GM23338 (cell line): Measurements from ENCODE around the gene TRIM44. TPM values are rescaled to one million over a fixed set of nuclear protein-coding genes. Genes with fewer than 3 reads are reported as not detected.

Experiments
- ATAC-seq: fragments of 200-7000 bp; cut with Tn5 transposase; 3 replicates; pipeline ENCODE4 v1.9.1; 2020
- DNase-seq: peaks from one replicate; pipeline ENCODE4 v3.0.0-alpha.2; 2015; ENCODE audit warnings: low spot score
- H2AFZ ChIP-seq: fragments of 200-600 bp; sonication (generic); 2 replicates; pipeline ENCODE4 v1.8.0; 2016; ENCODE audit warnings: antibody characterized with exemption, mild to moderate bottlenecking, moderate library complexity
- H3F3A ChIP-seq: fragments of 200-600 bp; sonication (generic); replicated peaks from 2 replicates; pipeline ENCODE4 v1.8.0; 2017; ENCODE audit warnings: antibody characterized with exemption, mixed run types, low read depth
- H3K27ac ChIP-seq: fragments of 200-600 bp; sonication (generic); 2 replicates; pipeline ENCODE4 v1.6.1; 2016; ENCODE audit warnings: low read depth
- H3K27me3 ChIP-seq: fragments of 200-600 bp; sonication (generic); 2 replicates; pipeline ENCODE4 v1.8.0; 2016; ENCODE audit warnings: mild to moderate bottlenecking, mixed run types, moderate library complexity; ENCODE audit not compliant: insufficient read depth
- H3K36me3 ChIP-seq: fragments of 200-600 bp; sonication (generic); 2 replicates; pipeline ENCODE4 v1.8.0; 2016; ENCODE audit warnings: mild to moderate bottlenecking; ENCODE audit not compliant: insufficient read depth
- H3K4me1 ChIP-seq: fragments of 200-600 bp; sonication (generic); 2 replicates; pipeline ENCODE4 v1.8.0; 2016; ENCODE audit warnings: mild to moderate bottlenecking, moderate library complexity; ENCODE audit not compliant: insufficient read depth
- H3K4me2 ChIP-seq: fragments of 200-600 bp; sonication (generic); 2 replicates; pipeline ENCODE4 v1.7.1; 2017; ENCODE audit warnings: mixed run types
- H3K4me3 ChIP-seq: fragments of 200-600 bp; sonication (generic); 2 replicates; pipeline ENCODE4 v1.6.1; 2016; ENCODE audit warnings: mixed run types
- H3K79me2 ChIP-seq: fragments of 200-600 bp; sonication (generic); replicated peaks from 2 replicates; pipeline ENCODE4 v1.8.0; 2017; ENCODE audit warnings: mild to moderate bottlenecking; ENCODE audit not compliant: insufficient read depth
- H3K9me2 ChIP-seq: fragments of 200-600 bp; sonication (generic); 2 replicates; pipeline ENCODE4 v1.8.0; 2017; ENCODE audit not compliant: insufficient read depth
- H4K20me1 ChIP-seq: fragments of 200-600 bp; sonication (generic); replicated peaks from 2 replicates; pipeline ENCODE4 v1.8.0; 2017; ENCODE audit warnings: mild to moderate bottlenecking; ENCODE audit not compliant: insufficient read depth
- H3K27ac Mint-ChIP-seq: 2 replicates; pipeline ENCODE4 v1.8.0; 2020; ENCODE audit warnings: inconsistent platforms, mild to moderate bottlenecking, moderate library complexity, mixed read lengths
- H3K27me3 Mint-ChIP-seq: 3 replicates; pipeline ENCODE4 v1.8.0; 2022; ENCODE audit warnings: low read depth, mild to moderate bottlenecking, moderate library complexity, mixed read lengths, inconsistent platforms; ENCODE audit not compliant: insufficient read depth, poor library complexity
- H3K36me3 Mint-ChIP-seq: 3 replicates; pipeline ENCODE4 v1.8.0; 2021; ENCODE audit warnings: low read depth, mild to moderate bottlenecking, inconsistent platforms, moderate library complexity, mixed read lengths
- H3K4me1 Mint-ChIP-seq: 3 replicates; pipeline ENCODE4 v1.8.0; 2020; ENCODE audit warnings: mild to moderate bottlenecking, inconsistent platforms, mixed read lengths
- H3K4me3 Mint-ChIP-seq: 3 replicates; pipeline ENCODE4 v1.8.0; 2021; ENCODE audit warnings: moderate library complexity, mild to moderate bottlenecking, inconsistent platforms, mixed read lengths
- H3K9me3 Mint-ChIP-seq: 3 replicates; pipeline ENCODE4 v1.8.0; 2020; ENCODE audit warnings: moderate library complexity, mild to moderate bottlenecking, inconsistent platforms, mixed read lengths
- CREB1 ChIP-seq: fragments of 250-450 bp; sonication (Bioruptor Pico); IDR thresholded peaks from 2 replicates; pipeline ENCODE4 v1.5.0; 2020; ENCODE audit warnings: low read depth, mild to moderate bottlenecking, moderate library complexity
- CTCF ChIP-seq, 2 experiments: fragments of 200-600 bp in 1 of 2; sonication (generic) in 1 of 2; conservative IDR thresholded peaks; 2 replicates each; pipeline versions ENCODE4 v1.5.1 to v1.6.1; 2016 to 2017; ENCODE audit warnings: antibody characterized with exemption in 2 of 2, low read depth in 2 of 2, mild to moderate bottlenecking in 2 of 2, moderate library complexity in 1 of 2
- ETS1 ChIP-seq: IDR thresholded peaks from 2 replicates; pipeline ENCODE4 v1.6.1; 2016; ENCODE audit warnings: antibody characterized with exemption
- EZH2 ChIP-seq: fragments of 200-600 bp; sonication (generic); IDR thresholded peaks from one replicate; pipeline ENCODE4 v1.8.0; 2017; ENCODE audit warnings: antibody characterized with exemption, mild to moderate bottlenecking, low read depth; ENCODE audit not compliant: unreplicated experiment
- EZH2phosphoT487 ChIP-seq: fragments of 200-600 bp; sonication (generic); IDR thresholded peaks from one replicate; pipeline ENCODE4 v1.8.1; 2018; ENCODE audit warnings: antibody characterized with exemption; ENCODE audit not compliant: unreplicated experiment
- JUNB ChIP-seq: IDR thresholded peaks from one replicate; pipeline ENCODE4 v1.6.1; 2016; ENCODE audit warnings: antibody characterized with exemption; ENCODE audit not compliant: unreplicated experiment
- NANOG ChIP-seq: IDR thresholded peaks from 2 replicates; pipeline ENCODE4 v1.6.1; 2016; ENCODE audit warnings: antibody characterized with exemption, borderline replicate concordance
- POLR2AphosphoS5 ChIP-seq: IDR thresholded peaks from 2 replicates; pipeline ENCODE4 v1.6.1; 2016; ENCODE audit warnings: antibody characterized with exemption, low read depth
- REST ChIP-seq: IDR thresholded peaks from one replicate; pipeline ENCODE4 v1.6.1; 2018; ENCODE audit warnings: antibody characterized with exemption; ENCODE audit not compliant: unreplicated experiment
- STAT1 ChIP-seq: IDR thresholded peaks from one replicate; pipeline ENCODE4 v1.6.1; 2016; ENCODE audit warnings: antibody characterized with exemption; ENCODE audit not compliant: unreplicated experiment
- ZNF114 ChIP-seq: fragments of 250-450 bp; sonication (Bioruptor Pico); IDR thresholded peaks from 2 replicates; pipeline ENCODE4 v1.5.0; 2020; ENCODE audit warnings: mild to moderate bottlenecking, moderate library complexity
- ZNF331 ChIP-seq: fragments of 250-450 bp; sonication (Bioruptor Pico); IDR thresholded peaks from 2 replicates; pipeline ENCODE4 v1.5.0; 2020; ENCODE audit warnings: low read depth, mild to moderate bottlenecking, moderate library complexity
- polyA plus RNA-seq: library from polyadenylated mRNA; unstranded; fragments of >200 nt; fragmentation: Nextera tagmentation; extraction: Ambion mirVana; gene quantifications from 2 replicates; pipeline ENCODE4 v1.2.1, GENCODE V29; 2016
- total RNA-seq: library from RNA; depleted of rRNA; stranded (reverse); fragments of >200 nt; shearing (Covaris generic); gene quantifications from 2 replicates; pipeline ENCODE4 v1.2.3, GENCODE V29; 2014
- TF ChIP-seq, protein P1 (sequence below): fragments of 250-450 bp; sonication (Bioruptor Pico); IDR thresholded peaks from 2 replicates; pipeline ENCODE4 v1.5.0; 2020; ENCODE audit warnings: mild to moderate bottlenecking, moderate library complexity

TRIM44 gene
- total and polyA plus RNA-seq, 2 experiments from 2014 or later: 10.3 to 10.4 TPM

GRCh38 chr11:35841733-35842132 is 179.2 kb downstream of the TRIM44 start:
- no peak overlapping the region for H3K4me2 ChIP-seq
- H2AFZ ChIP-seq: no peak overlapping the region
- no peak overlapping the region for H3K4me3 Mint-ChIP-seq
- no peaks in the 10 kb centered on the region for H4K20me1 ChIP-seq
- H3K4me1 ChIP-seq: no peaks in the 10 kb centered on the region
- peaks cover 3% of the 10 kb centered on the region; the same call in 2 of the 3 replicates for H3K36me3 Mint-ChIP-seq
- H3K27me3 ChIP-seq: no peaks in the 10 kb centered on the region
- H3F3A ChIP-seq: no peaks in the 10 kb centered on the region
- H3K9me3 Mint-ChIP-seq: peaks cover 3% of the 10 kb centered on the region; the same call in 2 of the 3 replicates
- DNase-seq: no peak
- no peak for ATAC-seq
- H3K27me3 Mint-ChIP-seq: no peaks in the 10 kb centered on the region
- no peaks in the 10 kb centered on the region; the same call in 1 of the 2 replicates for H3K9me2 ChIP-seq
- TF ChIP-seq CREB1 (CRISPR knock-in tag) (no peak), POLR2AphosphoS5 (no peak), ZNF114 (CRISPR knock-in tag) (no peak), NANOG (no peak), ETS1 (no peak), EZH2phosphoT487 (no peak), ZNF331 (no peak), CTCF (conservative IDR thresholded peaks at IDR 0.05; ENCODE audit: low read depth in 2 of 2) (no peak), STAT1 (no peak), EZH2 (no peak), REST (no peak), JUNB (no peak)
- TF ChIP-seq, protein P1, sequence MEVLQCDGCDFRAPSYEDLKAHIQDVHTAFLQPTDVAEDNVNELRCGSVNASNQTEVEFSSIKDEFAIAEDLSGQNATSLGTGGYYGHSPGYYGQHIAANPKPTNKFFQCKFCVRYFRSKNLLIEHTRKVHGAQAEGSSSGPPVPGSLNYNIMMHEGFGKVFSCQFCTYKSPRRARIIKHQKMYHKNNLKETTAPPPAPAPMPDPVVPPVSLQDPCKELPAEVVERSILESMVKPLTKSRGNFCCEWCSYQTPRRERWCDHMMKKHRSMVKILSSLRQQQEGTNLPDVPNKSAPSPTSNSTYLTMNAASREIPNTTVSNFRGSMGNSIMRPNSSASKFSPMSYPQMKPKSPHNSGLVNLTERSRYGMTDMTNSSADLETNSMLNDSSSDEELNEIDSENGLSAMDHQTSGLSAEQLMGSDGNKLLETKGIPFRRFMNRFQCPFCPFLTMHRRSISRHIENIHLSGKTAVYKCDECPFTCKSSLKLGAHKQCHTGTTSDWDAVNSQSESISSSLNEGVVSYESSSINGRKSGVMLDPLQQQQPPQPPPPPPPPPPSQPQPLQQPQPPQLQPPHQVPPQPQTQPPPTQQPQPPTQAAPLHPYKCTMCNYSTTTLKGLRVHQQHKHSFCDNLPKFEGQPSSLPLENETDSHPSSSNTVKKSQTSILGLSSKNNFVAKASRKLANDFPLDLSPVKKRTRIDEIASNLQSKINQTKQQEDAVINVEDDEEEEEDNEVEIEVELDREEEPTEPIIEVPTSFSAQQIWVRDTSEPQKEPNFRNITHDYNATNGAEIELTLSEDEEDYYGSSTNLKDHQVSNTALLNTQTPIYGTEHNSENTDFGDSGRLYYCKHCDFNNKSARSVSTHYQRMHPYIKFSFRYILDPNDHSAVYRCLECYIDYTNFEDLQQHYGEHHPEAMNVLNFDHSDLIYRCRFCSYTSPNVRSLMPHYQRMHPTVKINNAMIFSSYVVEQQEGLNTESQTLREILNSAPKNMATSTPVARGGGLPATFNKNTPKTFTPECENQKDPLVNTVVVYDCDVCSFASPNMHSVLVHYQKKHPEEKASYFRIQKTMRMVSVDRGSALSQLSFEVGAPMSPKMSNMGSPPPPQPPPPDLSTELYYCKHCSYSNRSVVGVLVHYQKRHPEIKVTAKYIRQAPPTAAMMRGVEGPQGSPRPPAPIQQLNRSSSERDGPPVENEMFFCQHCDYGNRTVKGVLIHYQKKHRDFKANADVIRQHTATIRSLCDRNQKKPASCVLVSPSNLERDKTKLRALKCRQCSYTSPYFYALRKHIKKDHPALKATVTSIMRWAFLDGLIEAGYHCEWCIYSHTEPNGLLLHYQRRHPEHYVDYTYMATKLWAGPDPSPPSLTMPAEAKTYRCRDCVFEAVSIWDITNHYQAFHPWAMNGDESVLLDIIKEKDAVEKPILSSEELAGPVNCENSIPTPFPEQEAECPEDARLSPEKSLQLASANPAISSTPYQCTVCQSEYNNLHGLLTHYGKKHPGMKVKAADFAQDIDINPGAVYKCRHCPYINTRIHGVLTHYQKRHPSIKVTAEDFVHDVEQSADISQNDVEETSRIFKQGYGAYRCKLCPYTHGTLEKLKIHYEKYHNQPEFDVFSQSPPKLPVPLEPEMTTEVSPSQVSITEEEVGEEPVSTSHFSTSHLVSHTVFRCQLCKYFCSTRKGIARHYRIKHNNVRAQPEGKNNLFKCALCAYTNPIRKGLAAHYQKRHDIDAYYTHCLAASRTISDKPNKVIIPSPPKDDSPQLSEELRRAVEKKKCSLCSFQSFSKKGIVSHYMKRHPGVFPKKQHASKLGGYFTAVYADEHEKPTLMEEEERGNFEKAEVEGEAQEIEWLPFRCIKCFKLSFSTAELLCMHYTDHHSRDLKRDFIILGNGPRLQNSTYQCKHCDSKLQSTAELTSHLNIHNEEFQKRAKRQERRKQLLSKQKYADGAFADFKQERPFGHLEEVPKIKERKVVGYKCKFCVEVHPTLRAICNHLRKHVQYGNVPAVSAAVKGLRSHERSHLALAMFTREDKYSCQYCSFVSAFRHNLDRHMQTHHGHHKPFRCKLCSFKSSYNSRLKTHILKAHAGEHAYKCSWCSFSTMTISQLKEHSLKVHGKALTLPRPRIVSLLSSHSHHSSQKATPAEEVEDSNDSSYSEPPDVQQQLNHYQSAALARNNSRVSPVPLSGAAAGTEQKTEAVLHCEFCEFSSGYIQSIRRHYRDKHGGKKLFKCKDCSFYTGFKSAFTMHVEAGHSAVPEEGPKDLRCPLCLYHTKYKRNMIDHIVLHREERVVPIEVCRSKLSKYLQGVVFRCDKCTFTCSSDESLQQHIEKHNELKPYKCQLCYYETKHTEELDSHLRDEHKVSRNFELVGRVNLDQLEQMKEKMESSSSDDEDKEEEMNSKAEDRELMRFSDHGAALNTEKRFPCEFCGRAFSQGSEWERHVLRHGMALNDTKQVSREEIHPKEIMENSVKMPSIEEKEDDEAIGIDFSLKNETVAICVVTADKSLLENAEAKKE (CRISPR knock-in tag): no peak
- H3K4me1 Mint-ChIP-seq: no peaks in the 10 kb centered on the region
- no peaks in the 10 kb centered on the region for H3K79me2 ChIP-seq
- no peak overlapping the region for H3K27ac ChIP-seq
- H3K36me3 ChIP-seq: no peaks in the 10 kb centered on the region
- no peak overlapping the region for H3K4me3 ChIP-seq
- H3K27ac Mint-ChIP-seq: no peak overlapping the region
